Epithelial cell of esophagus (primary cell): ENCODE data around the gene ABCD3.

Source experiments
- DNase-seq: peaks from one replicate; pipeline ENCODE4 v3.0.0; 2010; ENCODE audit warnings: low read depth
- H3K4me3 ChIP-seq: 2 replicates; pipeline ENCODE4 v1.5.1; 2011; ENCODE audit warnings: mild to moderate bottlenecking, low read length, control low read depth
- CTCF ChIP-seq: IDR thresholded peaks from 2 replicates; pipeline ENCODE4 v1.5.1; 2011; ENCODE audit warnings: low read depth, mild to moderate bottlenecking, low read length, control low read depth, inconsistent platforms; ENCODE audit not compliant: insufficient read depth; ENCODE audit errors: missing control alignments

The ABCD3 gene

GRCh38 chr1:94530373-94530878 lies 112.2 kb downstream of the ABCD3 start:
- peak; percentile 49 for DNase-seq
- TF ChIP-seq CTCF = no peak
- no peak overlapping the region for H3K4me3 ChIP-seq

- no peak overlapping the region for H3K4me3 ChIP-seq
- no peak for TF ChIP-seq CTCF
- DNase-seq = peak; percentile 47
Measured at GRCh38 chr1:94531664-94532063, 113.5 kb downstream of the ABCD3 start.

GRCh38 chr1:94532077-94532476 lies 113.9 kb downstream of the ABCD3 start:
- TF ChIP-seq CTCF = no peak
- DNase-seq = peak; percentile 63

GRCh38 chr1:94535095-94535494 lies 116.9 kb downstream of the ABCD3 start:
- no peak overlapping the region for H3K4me3 ChIP-seq
- peak; percentile 32 for DNase-seq
- TF ChIP-seq CTCF = no peak

More at GRCh38 chr1:94532077-94532476, 113.9 kb downstream of the ABCD3 start:
- H3K4me3 ChIP-seq = no peak overlapping the region

- no peak for DNase-seq
- no peak overlapping the region for H3K4me3 ChIP-seq
- no peak for TF ChIP-seq CTCF
Measured at GRCh38 chr1:94535879-94536278, 117.7 kb downstream of the ABCD3 start.

- no peak overlapping the region for H3K4me3 ChIP-seq
- no peak for TF ChIP-seq CTCF
- DNase-seq = no peak
Measured at GRCh38 chr1:94537254-94537653, 119.1 kb downstream of the ABCD3 start.

GRCh38 chr1:94538243-94538827 lies 120.1 kb downstream of the ABCD3 start:
- peak overlapping the region; percentile 77 for H3K4me3 ChIP-seq
- TF ChIP-seq CTCF = peak; percentile 20
- DNase-seq = no peak
